GM23338 (cell line): ENCODE results near the gene ART4. TPM values are rescaled to one million over a fixed set of nuclear protein-coding genes. Genes with fewer than 3 reads are reported as not detected.

ENCODE experiments used
- ATAC-seq: fragments of 200-7000 bp; cut with Tn5 transposase; 3 replicates; pipeline ENCODE4 v1.9.1; 2020
- DNase-seq: peaks from one replicate; pipeline ENCODE4 v3.0.0-alpha.2; 2015; ENCODE audit warnings: low spot score
- H2AFZ ChIP-seq: fragments of 200-600 bp; sonication (generic); 2 replicates; pipeline ENCODE4 v1.8.0; 2016; ENCODE audit warnings: antibody characterized with exemption, mild to moderate bottlenecking, moderate library complexity
- H3F3A ChIP-seq: fragments of 200-600 bp; sonication (generic); replicated peaks from 2 replicates; pipeline ENCODE4 v1.8.0; 2017; ENCODE audit warnings: antibody characterized with exemption, mixed run types, low read depth
- H3K27ac ChIP-seq: fragments of 200-600 bp; sonication (generic); 2 replicates; pipeline ENCODE4 v1.6.1; 2016; ENCODE audit warnings: low read depth
- H3K27me3 ChIP-seq: fragments of 200-600 bp; sonication (generic); 2 replicates; pipeline ENCODE4 v1.8.0; 2016; ENCODE audit warnings: mild to moderate bottlenecking, mixed run types, moderate library complexity; ENCODE audit not compliant: insufficient read depth
- H3K36me3 ChIP-seq: fragments of 200-600 bp; sonication (generic); 2 replicates; pipeline ENCODE4 v1.8.0; 2016; ENCODE audit warnings: mild to moderate bottlenecking; ENCODE audit not compliant: insufficient read depth
- H3K4me1 ChIP-seq: fragments of 200-600 bp; sonication (generic); 2 replicates; pipeline ENCODE4 v1.8.0; 2016; ENCODE audit warnings: mild to moderate bottlenecking, moderate library complexity; ENCODE audit not compliant: insufficient read depth
- H3K4me2 ChIP-seq: fragments of 200-600 bp; sonication (generic); 2 replicates; pipeline ENCODE4 v1.7.1; 2017; ENCODE audit warnings: mixed run types
- H3K4me3 ChIP-seq: fragments of 200-600 bp; sonication (generic); 2 replicates; pipeline ENCODE4 v1.6.1; 2016; ENCODE audit warnings: mixed run types
- H3K79me2 ChIP-seq: fragments of 200-600 bp; sonication (generic); replicated peaks from 2 replicates; pipeline ENCODE4 v1.8.0; 2017; ENCODE audit warnings: mild to moderate bottlenecking; ENCODE audit not compliant: insufficient read depth
- H3K9me2 ChIP-seq: fragments of 200-600 bp; sonication (generic); 2 replicates; pipeline ENCODE4 v1.8.0; 2017; ENCODE audit not compliant: insufficient read depth
- H4K20me1 ChIP-seq: fragments of 200-600 bp; sonication (generic); replicated peaks from 2 replicates; pipeline ENCODE4 v1.8.0; 2017; ENCODE audit warnings: mild to moderate bottlenecking; ENCODE audit not compliant: insufficient read depth
- H3K27ac Mint-ChIP-seq: 2 replicates; pipeline ENCODE4 v1.8.0; 2020; ENCODE audit warnings: inconsistent platforms, mild to moderate bottlenecking, moderate library complexity, mixed read lengths
- H3K27me3 Mint-ChIP-seq: 3 replicates; pipeline ENCODE4 v1.8.0; 2022; ENCODE audit warnings: low read depth, mild to moderate bottlenecking, moderate library complexity, mixed read lengths, inconsistent platforms; ENCODE audit not compliant: insufficient read depth, poor library complexity
- H3K36me3 Mint-ChIP-seq: 3 replicates; pipeline ENCODE4 v1.8.0; 2021; ENCODE audit warnings: low read depth, mild to moderate bottlenecking, inconsistent platforms, moderate library complexity, mixed read lengths
- H3K4me1 Mint-ChIP-seq: 3 replicates; pipeline ENCODE4 v1.8.0; 2020; ENCODE audit warnings: mild to moderate bottlenecking, inconsistent platforms, mixed read lengths
- H3K4me3 Mint-ChIP-seq: 3 replicates; pipeline ENCODE4 v1.8.0; 2021; ENCODE audit warnings: moderate library complexity, mild to moderate bottlenecking, inconsistent platforms, mixed read lengths
- H3K9me3 Mint-ChIP-seq: 3 replicates; pipeline ENCODE4 v1.8.0; 2020; ENCODE audit warnings: moderate library complexity, mild to moderate bottlenecking, inconsistent platforms, mixed read lengths
- CREB1 ChIP-seq: fragments of 250-450 bp; sonication (Bioruptor Pico); IDR thresholded peaks from 2 replicates; pipeline ENCODE4 v1.5.0; 2020; ENCODE audit warnings: low read depth, mild to moderate bottlenecking, moderate library complexity
- CTCF ChIP-seq, 2 experiments: fragments of 200-600 bp in 1 of 2; sonication (generic) in 1 of 2; conservative IDR thresholded peaks; 2 replicates each; pipeline versions ENCODE4 v1.5.1 to v1.6.1; 2016 to 2017; ENCODE audit warnings: antibody characterized with exemption in 2 of 2, low read depth in 2 of 2, mild to moderate bottlenecking in 2 of 2, moderate library complexity in 1 of 2
- ETS1 ChIP-seq: IDR thresholded peaks from 2 replicates; pipeline ENCODE4 v1.6.1; 2016; ENCODE audit warnings: antibody characterized with exemption
- EZH2 ChIP-seq: fragments of 200-600 bp; sonication (generic); IDR thresholded peaks from one replicate; pipeline ENCODE4 v1.8.0; 2017; ENCODE audit warnings: antibody characterized with exemption, mild to moderate bottlenecking, low read depth; ENCODE audit not compliant: unreplicated experiment
- EZH2phosphoT487 ChIP-seq: fragments of 200-600 bp; sonication (generic); IDR thresholded peaks from one replicate; pipeline ENCODE4 v1.8.1; 2018; ENCODE audit warnings: antibody characterized with exemption; ENCODE audit not compliant: unreplicated experiment
- JUNB ChIP-seq: IDR thresholded peaks from one replicate; pipeline ENCODE4 v1.6.1; 2016; ENCODE audit warnings: antibody characterized with exemption; ENCODE audit not compliant: unreplicated experiment
- NANOG ChIP-seq: IDR thresholded peaks from 2 replicates; pipeline ENCODE4 v1.6.1; 2016; ENCODE audit warnings: antibody characterized with exemption, borderline replicate concordance
- POLR2AphosphoS5 ChIP-seq: IDR thresholded peaks from 2 replicates; pipeline ENCODE4 v1.6.1; 2016; ENCODE audit warnings: antibody characterized with exemption, low read depth
- REST ChIP-seq: IDR thresholded peaks from one replicate; pipeline ENCODE4 v1.6.1; 2018; ENCODE audit warnings: antibody characterized with exemption; ENCODE audit not compliant: unreplicated experiment
- STAT1 ChIP-seq: IDR thresholded peaks from one replicate; pipeline ENCODE4 v1.6.1; 2016; ENCODE audit warnings: antibody characterized with exemption; ENCODE audit not compliant: unreplicated experiment
- ZNF114 ChIP-seq: fragments of 250-450 bp; sonication (Bioruptor Pico); IDR thresholded peaks from 2 replicates; pipeline ENCODE4 v1.5.0; 2020; ENCODE audit warnings: mild to moderate bottlenecking, moderate library complexity
- ZNF331 ChIP-seq: fragments of 250-450 bp; sonication (Bioruptor Pico); IDR thresholded peaks from 2 replicates; pipeline ENCODE4 v1.5.0; 2020; ENCODE audit warnings: low read depth, mild to moderate bottlenecking, moderate library complexity
- polyA plus RNA-seq: library from polyadenylated mRNA; unstranded; fragments of >200 nt; fragmentation: Nextera tagmentation; extraction: Ambion mirVana; gene quantifications from 2 replicates; pipeline ENCODE4 v1.2.1, GENCODE V29; 2016
- total RNA-seq: library from RNA; depleted of rRNA; stranded (reverse); fragments of >200 nt; shearing (Covaris generic); gene quantifications from 2 replicates; pipeline ENCODE4 v1.2.3, GENCODE V29; 2014
- TF ChIP-seq, protein P1 (sequence below): fragments of 250-450 bp; sonication (Bioruptor Pico); IDR thresholded peaks from 2 replicates; pipeline ENCODE4 v1.5.0; 2020; ENCODE audit warnings: mild to moderate bottlenecking, moderate library complexity

ART4 gene
- total and polyA plus RNA-seq, 2 experiments from 2014 or later = 0.08 TPM; not detected in 1

DNA sequence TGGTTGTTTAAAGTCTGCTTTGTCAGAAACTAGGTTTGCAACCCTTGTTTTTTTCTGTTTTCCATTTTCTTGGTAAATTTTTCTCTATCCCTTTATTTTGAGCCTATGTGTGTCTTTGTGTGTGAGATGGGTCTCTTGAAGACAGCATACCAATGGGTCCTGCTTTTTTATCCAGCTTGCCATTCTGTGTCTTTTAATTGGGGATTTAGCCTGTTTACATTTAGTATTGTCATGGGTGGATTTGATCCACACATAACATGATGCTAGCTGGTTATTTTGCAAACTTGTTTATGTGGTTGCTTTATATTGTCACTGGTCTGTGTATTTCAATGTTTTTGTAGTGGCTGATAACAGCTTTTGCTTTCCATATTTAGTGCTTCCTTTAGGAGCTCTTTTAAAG, 17.2 kb upstream of the ART4 start:
- H3K9me3 Mint-ChIP-seq = peaks cover 35% of the 10 kb centered on the region
- Histone ChIP-seq H3K36me3 (no peaks in the 10 kb centered on the region), H3K4me3 (no peak overlapping the region), H3K27me3 (no peaks in the 10 kb centered on the region), H3F3A (no peaks in the 10 kb centered on the region), H3K4me1 (no peaks in the 10 kb centered on the region), H2AFZ (no peak overlapping the region), H3K79me2 (no peaks in the 10 kb centered on the region), H3K9me2 (no peaks in the 10 kb centered on the region), H3K4me2 (no peak overlapping the region), H3K27ac (no peak overlapping the region), H4K20me1 (no peaks in the 10 kb centered on the region)
- H3K4me3 Mint-ChIP-seq = no peak overlapping the region
- TF ChIP-seq ZNF114 = no peak
- no peak for TF ChIP-seq POLR2AphosphoS5
- no peak for TF ChIP-seq NANOG
- no peak for TF ChIP-seq ETS1
- no peak for TF ChIP-seq CREB1 (CRISPR knock-in tag)
- no peak for TF ChIP-seq EZH2phosphoT487
- no peak for TF ChIP-seq CTCF (conservative IDR thresholded peaks at IDR 0.05; ENCODE audit: low read depth in 2 of 2)
- TF ChIP-seq EZH2 = no peak
- no peak for TF ChIP-seq ZNF331 (CRISPR knock-in tag)
- TF ChIP-seq, protein P1, sequence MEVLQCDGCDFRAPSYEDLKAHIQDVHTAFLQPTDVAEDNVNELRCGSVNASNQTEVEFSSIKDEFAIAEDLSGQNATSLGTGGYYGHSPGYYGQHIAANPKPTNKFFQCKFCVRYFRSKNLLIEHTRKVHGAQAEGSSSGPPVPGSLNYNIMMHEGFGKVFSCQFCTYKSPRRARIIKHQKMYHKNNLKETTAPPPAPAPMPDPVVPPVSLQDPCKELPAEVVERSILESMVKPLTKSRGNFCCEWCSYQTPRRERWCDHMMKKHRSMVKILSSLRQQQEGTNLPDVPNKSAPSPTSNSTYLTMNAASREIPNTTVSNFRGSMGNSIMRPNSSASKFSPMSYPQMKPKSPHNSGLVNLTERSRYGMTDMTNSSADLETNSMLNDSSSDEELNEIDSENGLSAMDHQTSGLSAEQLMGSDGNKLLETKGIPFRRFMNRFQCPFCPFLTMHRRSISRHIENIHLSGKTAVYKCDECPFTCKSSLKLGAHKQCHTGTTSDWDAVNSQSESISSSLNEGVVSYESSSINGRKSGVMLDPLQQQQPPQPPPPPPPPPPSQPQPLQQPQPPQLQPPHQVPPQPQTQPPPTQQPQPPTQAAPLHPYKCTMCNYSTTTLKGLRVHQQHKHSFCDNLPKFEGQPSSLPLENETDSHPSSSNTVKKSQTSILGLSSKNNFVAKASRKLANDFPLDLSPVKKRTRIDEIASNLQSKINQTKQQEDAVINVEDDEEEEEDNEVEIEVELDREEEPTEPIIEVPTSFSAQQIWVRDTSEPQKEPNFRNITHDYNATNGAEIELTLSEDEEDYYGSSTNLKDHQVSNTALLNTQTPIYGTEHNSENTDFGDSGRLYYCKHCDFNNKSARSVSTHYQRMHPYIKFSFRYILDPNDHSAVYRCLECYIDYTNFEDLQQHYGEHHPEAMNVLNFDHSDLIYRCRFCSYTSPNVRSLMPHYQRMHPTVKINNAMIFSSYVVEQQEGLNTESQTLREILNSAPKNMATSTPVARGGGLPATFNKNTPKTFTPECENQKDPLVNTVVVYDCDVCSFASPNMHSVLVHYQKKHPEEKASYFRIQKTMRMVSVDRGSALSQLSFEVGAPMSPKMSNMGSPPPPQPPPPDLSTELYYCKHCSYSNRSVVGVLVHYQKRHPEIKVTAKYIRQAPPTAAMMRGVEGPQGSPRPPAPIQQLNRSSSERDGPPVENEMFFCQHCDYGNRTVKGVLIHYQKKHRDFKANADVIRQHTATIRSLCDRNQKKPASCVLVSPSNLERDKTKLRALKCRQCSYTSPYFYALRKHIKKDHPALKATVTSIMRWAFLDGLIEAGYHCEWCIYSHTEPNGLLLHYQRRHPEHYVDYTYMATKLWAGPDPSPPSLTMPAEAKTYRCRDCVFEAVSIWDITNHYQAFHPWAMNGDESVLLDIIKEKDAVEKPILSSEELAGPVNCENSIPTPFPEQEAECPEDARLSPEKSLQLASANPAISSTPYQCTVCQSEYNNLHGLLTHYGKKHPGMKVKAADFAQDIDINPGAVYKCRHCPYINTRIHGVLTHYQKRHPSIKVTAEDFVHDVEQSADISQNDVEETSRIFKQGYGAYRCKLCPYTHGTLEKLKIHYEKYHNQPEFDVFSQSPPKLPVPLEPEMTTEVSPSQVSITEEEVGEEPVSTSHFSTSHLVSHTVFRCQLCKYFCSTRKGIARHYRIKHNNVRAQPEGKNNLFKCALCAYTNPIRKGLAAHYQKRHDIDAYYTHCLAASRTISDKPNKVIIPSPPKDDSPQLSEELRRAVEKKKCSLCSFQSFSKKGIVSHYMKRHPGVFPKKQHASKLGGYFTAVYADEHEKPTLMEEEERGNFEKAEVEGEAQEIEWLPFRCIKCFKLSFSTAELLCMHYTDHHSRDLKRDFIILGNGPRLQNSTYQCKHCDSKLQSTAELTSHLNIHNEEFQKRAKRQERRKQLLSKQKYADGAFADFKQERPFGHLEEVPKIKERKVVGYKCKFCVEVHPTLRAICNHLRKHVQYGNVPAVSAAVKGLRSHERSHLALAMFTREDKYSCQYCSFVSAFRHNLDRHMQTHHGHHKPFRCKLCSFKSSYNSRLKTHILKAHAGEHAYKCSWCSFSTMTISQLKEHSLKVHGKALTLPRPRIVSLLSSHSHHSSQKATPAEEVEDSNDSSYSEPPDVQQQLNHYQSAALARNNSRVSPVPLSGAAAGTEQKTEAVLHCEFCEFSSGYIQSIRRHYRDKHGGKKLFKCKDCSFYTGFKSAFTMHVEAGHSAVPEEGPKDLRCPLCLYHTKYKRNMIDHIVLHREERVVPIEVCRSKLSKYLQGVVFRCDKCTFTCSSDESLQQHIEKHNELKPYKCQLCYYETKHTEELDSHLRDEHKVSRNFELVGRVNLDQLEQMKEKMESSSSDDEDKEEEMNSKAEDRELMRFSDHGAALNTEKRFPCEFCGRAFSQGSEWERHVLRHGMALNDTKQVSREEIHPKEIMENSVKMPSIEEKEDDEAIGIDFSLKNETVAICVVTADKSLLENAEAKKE = no peak
- TF ChIP-seq STAT1 = no peak
- TF ChIP-seq REST = no peak
- no peak for TF ChIP-seq JUNB
- H3K27ac Mint-ChIP-seq = no peak overlapping the region
- ATAC-seq = no peak
- H3K4me1 Mint-ChIP-seq = no peaks in the 10 kb centered on the region
- peaks cover 5% of the 10 kb centered on the region for H3K27me3 Mint-ChIP-seq
- H3K36me3 Mint-ChIP-seq = peaks cover 12% of the 10 kb centered on the region; the same call in 2 of the 3 replicates
- DNase-seq = no peak
